Hepatocyte (in vitro differentiated cells): ENCODE results near the gene LRRC51. TPM values are rescaled to one million over a fixed set of nuclear protein-coding genes. Genes with fewer than 3 reads are reported as not detected.

Source experiments
- DNase-seq: peaks from one replicate; pipeline ENCODE4 v3.0.0-alpha.2; 2016; ENCODE audit warnings: low spot score
- H2AFZ ChIP-seq: fragments of 200-600 bp; sonication (generic); 2 replicates; pipeline ENCODE4 v1.6.0; 2016; ENCODE audit warnings: antibody characterized with exemption, mild to moderate bottlenecking
- H3K27ac ChIP-seq: fragments of 200-600 bp; sonication (generic); 2 replicates; pipeline ENCODE4 v1.5.1; 2016; ENCODE audit warnings: mild to moderate bottlenecking
- H3K27me3 ChIP-seq: fragments of 200-600 bp; sonication (generic); 2 replicates; pipeline ENCODE4 v1.6.1; 2016
- H3K36me3 ChIP-seq: fragments of 200-600 bp; sonication (generic); replicated peaks from 2 replicates; pipeline ENCODE4 v1.5.1; 2016; ENCODE audit warnings: low read depth; ENCODE audit not compliant: insufficient read depth
- H3K4me1 ChIP-seq: fragments of 200-600 bp; sonication (generic); 2 replicates; pipeline ENCODE4 v1.5.1; 2016; ENCODE audit warnings: mild to moderate bottlenecking, moderate library complexity; ENCODE audit not compliant: insufficient read depth
- H3K4me2 ChIP-seq: fragments of 200-600 bp; sonication (generic); 2 replicates; pipeline ENCODE4 v1.6.0; 2016
- H3K4me3 ChIP-seq: fragments of 200-600 bp; sonication (generic); 2 replicates; pipeline ENCODE4 v1.5.1; 2016; ENCODE audit warnings: mild to moderate bottlenecking
- H3K79me2 ChIP-seq: fragments of 200-600 bp; sonication (generic); 2 replicates; pipeline ENCODE4 v1.6.0; 2017; ENCODE audit warnings: mild to moderate bottlenecking
- H3K9me2 ChIP-seq: fragments of 200-600 bp; sonication (generic); replicated peaks from 2 replicates; pipeline ENCODE4 v1.6.0; 2017; ENCODE audit warnings: mild to moderate bottlenecking; ENCODE audit not compliant: insufficient read depth
- H3K9me3 ChIP-seq: fragments of 200-600 bp; sonication (generic); 2 replicates; pipeline ENCODE4 v1.5.1; 2016; ENCODE audit warnings: low read depth, mild to moderate bottlenecking
- H4K20me1 ChIP-seq: fragments of 200-600 bp; sonication (generic); 2 replicates; pipeline ENCODE4 v1.6.0; 2016; ENCODE audit warnings: mild to moderate bottlenecking; ENCODE audit not compliant: insufficient read depth, poor library complexity, severe bottlenecking
- CTCF ChIP-seq: fragments of 200-600 bp; sonication (generic); IDR thresholded peaks from 2 replicates; pipeline ENCODE4 v1.5.1; 2016; ENCODE audit warnings: antibody characterized with exemption, mild to moderate bottlenecking; ENCODE audit not compliant: poor library complexity
- EZH2 ChIP-seq: fragments of 200-600 bp; sonication (generic); IDR thresholded peaks from 2 replicates; pipeline ENCODE4 v1.6.1; 2016; ENCODE audit warnings: antibody characterized with exemption, mild to moderate bottlenecking, borderline replicate concordance
- EZH2phosphoT487 ChIP-seq: fragments of 200-600 bp; sonication (generic); IDR thresholded peaks from one replicate; pipeline ENCODE4 v1.6.1; 2018; ENCODE audit warnings: antibody characterized with exemption, mild to moderate bottlenecking, low read depth, moderate library complexity; ENCODE audit not compliant: unreplicated experiment, severe bottlenecking
- WGBS: methylation state at CpG from one replicate; pipeline ENCODE4 v1.1.6; 2016; ENCODE audit warnings: low lambda C conversion rate; ENCODE audit errors: missing lambda C conversion rate; 5-methylcytosine and 5-hydroxymethylcytosine counted together
- polyA plus RNA-seq: library from polyadenylated mRNA; unstranded; fragments of >200 nt; fragmentation: Nextera tagmentation; extraction: Ambion mirVana; gene quantifications from 2 replicates; pipeline ENCODE4 v1.2.1, GENCODE V29; 2016
- total RNA-seq: library from RNA; depleted of rRNA; stranded (reverse); fragments of >200 nt; gene quantifications from 2 replicates; pipeline ENCODE4 v1.2.3, GENCODE V29; 2014

Gene LRRC51
- total and polyA plus RNA-seq, 2 experiments from 2014 or later = 2.1 to 3.7 TPM

GRCh38 chr11:72083414-72083813 lies 2.8 kb downstream of the LRRC51 start:
- Histone ChIP-seq H3K79me2 (peaks cover 14% of the 10 kb centered on the region), H3K9me2 (no peaks in the 10 kb centered on the region), H3K27ac (no peak overlapping the region), H3K9me3 (no peaks in the 10 kb centered on the region), H3K36me3 (no peaks in the 10 kb centered on the region), H4K20me1 (no peaks in the 10 kb centered on the region), H3K4me3 (no peak overlapping the region), H3K4me2 (no peak overlapping the region), H2AFZ (no peak overlapping the region), H3K27me3 (no peaks in the 10 kb centered on the region), H3K4me1 (peaks cover 11% of the 10 kb centered on the region)
- no peak for DNase-seq
- WGBS = 86% methylated on average over 2 of the region's 2 CpGs
- no peak for TF ChIP-seq CTCF
- TF ChIP-seq EZH2phosphoT487 = no peak
- no peak for TF ChIP-seq EZH2

- WGBS = 86% methylated on average over 4 of the region's 4 CpGs
- Histone ChIP-seq H3K27ac (no peak overlapping the region), H3K36me3 (no peaks in the 10 kb centered on the region), H3K4me3 (no peak overlapping the region), H3K4me1 (peaks cover 6% of the 10 kb centered on the region), H3K9me3 (no peaks in the 10 kb centered on the region), H3K4me2 (no peak overlapping the region), H3K27me3 (no peaks in the 10 kb centered on the region), H4K20me1 (no peaks in the 10 kb centered on the region), H3K9me2 (no peaks in the 10 kb centered on the region), H2AFZ (no peak overlapping the region), H3K79me2 (peaks cover 8% of the 10 kb centered on the region)
- TF ChIP-seq EZH2phosphoT487 = no peak
- no peak for TF ChIP-seq CTCF
- no peak for TF ChIP-seq EZH2
- no peak for DNase-seq
Observed at GRCh38 chr11:72084076-72084475, 3.4 kb downstream of the LRRC51 start.

GRCh38 chr11:72084965-72085364 lies 4.3 kb downstream of the LRRC51 start:
- no peak overlapping the region for H3K4me3 ChIP-seq
- H2AFZ ChIP-seq = no peak overlapping the region
- TF ChIP-seq EZH2 = no peak
- no peak for TF ChIP-seq CTCF
- no peak for TF ChIP-seq EZH2phosphoT487
- H3K27ac ChIP-seq = no peak overlapping the region
- DNase-seq = no peak
- H3K4me1 ChIP-seq = no peaks in the 10 kb centered on the region
- H4K20me1 ChIP-seq = no peaks in the 10 kb centered on the region
- H3K9me3 ChIP-seq = no peaks in the 10 kb centered on the region
- no peaks in the 10 kb centered on the region for H3K79me2 ChIP-seq
- H3K9me2 ChIP-seq = no peaks in the 10 kb centered on the region
- H3K4me2 ChIP-seq = no peak overlapping the region
- 95% methylated on average over 1 of the region's 1 CpG for WGBS
- no peaks in the 10 kb centered on the region for H3K36me3 ChIP-seq
- H3K27me3 ChIP-seq = no peaks in the 10 kb centered on the region

- H3K4me3 ChIP-seq = no peak overlapping the region
- no peaks in the 10 kb centered on the region for H3K36me3 ChIP-seq
- no peak overlapping the region for H2AFZ ChIP-seq
- TF ChIP-seq CTCF (no peak), EZH2phosphoT487 (no peak), EZH2 (no peak)
- DNase-seq = no peak
- H3K9me3 ChIP-seq = no peaks in the 10 kb centered on the region
- no peaks in the 10 kb centered on the region for H3K27me3 ChIP-seq
- no peak overlapping the region for H3K27ac ChIP-seq
- no peaks in the 10 kb centered on the region for H3K9me2 ChIP-seq
- H4K20me1 ChIP-seq = no peaks in the 10 kb centered on the region
- H3K79me2 ChIP-seq = no peaks in the 10 kb centered on the region
- WGBS = 88% methylated on average over 3 of the region's 3 CpGs
- H3K4me1 ChIP-seq = no peaks in the 10 kb centered on the region
- no peak overlapping the region for H3K4me2 ChIP-seq
Observed at GRCh38 chr11:72085621-72086351, 5.1 kb downstream of the LRRC51 start.
